Heart right ventricle (tissue), 16 donors: ENCODE measurements around the gene OGT. TPM values are rescaled to one million over a fixed set of nuclear protein-coding genes. Genes with fewer than 3 reads are reported as not detected.

Experiments used
- ATAC-seq, 8 donors: fragments of 200-7000 bp; cut with Tn5 transposase; one replicate each; pipeline ENCODE4 v1.9.1; 2020; ENCODE audit warnings: mild to moderate bottlenecking in 8 of 8, moderate library complexity in 8 of 8, moderate number of reproducible peaks in 1 of 8
- DNase-seq, 2 donors: peaks; one replicate each; pipeline ENCODE4 v3.0.0-alpha.2; 2020
- H3K27ac ChIP-seq, 10 donors: fragments of 200-600 bp; sonication (generic) in 2 of 10; one replicate each; pipeline versions ENCODE4 v1.5.0 to v1.8.0; 2020 to 2022; ENCODE audit warnings: mild to moderate bottlenecking in 3 of 10
- H3K27me3 ChIP-seq, 7 donors: fragments of 200-600 bp; one replicate each; pipeline ENCODE4 v1.8.0; 2021 to 2022; ENCODE audit warnings: mild to moderate bottlenecking in 2 of 7
- H3K36me3 ChIP-seq, 9 donors: fragments of 200-600 bp; sonication (generic) in 1 of 9; one replicate each; pipeline versions ENCODE4 v1.5.0 to v1.8.0; 2020 to 2022; ENCODE audit warnings: mild to moderate bottlenecking in 2 of 9
- H3K4me1 ChIP-seq, 9 donors: fragments of 200-600 bp; sonication (generic) in 1 of 9; one replicate each; pipeline versions ENCODE4 v1.5.0 to v1.8.0; 2020 to 2022; ENCODE audit warnings: mild to moderate bottlenecking in 4 of 9
- H3K4me3 ChIP-seq, 10 donors: fragments of 200-600 bp; sonication (generic) in 2 of 10; one replicate each; pipeline versions ENCODE4 v1.5.0 to v1.8.0; 2020 to 2022; ENCODE audit warnings: mild to moderate bottlenecking in 7 of 10, moderate library complexity in 2 of 10
- H3K9me3 ChIP-seq, 11 donors: fragments of 200-600 bp in 10 of 11; sonication (generic) in 2 of 11; one replicate each; pipeline versions ENCODE4 v1.5.0 to v1.8.0; 2013 to 2022; ENCODE audit warnings: mild to moderate bottlenecking in 2 of 11, control low read depth in 1 of 11, moderate library complexity in 1 of 11
- CTCF ChIP-seq, 9 donors: fragments of 200-600 bp; sonication (generic) in 2 of 9; IDR thresholded peaks; one replicate each; pipeline versions ENCODE4 v1.5.0 to v1.8.0; 2021 to 2022; ENCODE audit warnings: antibody characterized with exemption in 9 of 9, mild to moderate bottlenecking in 5 of 9, moderate library complexity in 1 of 9
- WGBS, 2 donors: extraction: QIAGEN DNeasy Blood & Tissue Kit; methylation state at CpG; one replicate each; pipeline ENCODE4 v1.1.7; 2013; ENCODE audit warnings: inconsistent platforms in 1 of 2; 5-methylcytosine and 5-hydroxymethylcytosine counted together
- intact Hi-C, 10 donors: fragments of 100-400 bp; cut with DNase I; formaldehyde crosslinking; loops; one replicate each; pipeline versions ENCODE4 v1.11.1 to v1.14.2; 2022
- polyA plus RNA-seq, 2 donors: library from polyadenylated mRNA; stranded (reverse); fragments of 200-250 nt; gene quantifications; one replicate each; pipeline ENCODE4 v1.2.3, GENCODE V29; 2013
- total RNA-seq, 10 donors: library from RNA; stranded (reverse); fragmentation: NEBNext Ultra II Directional in 3 of 10; extraction: Animal tissue kit (Norgen Biotek cat#: 25700) in 3 of 10; gene quantifications; one replicate each; pipeline versions ENCODE4 v1.2.1 to v1.2.4, GENCODE V29; 2021 to 2023
- donor health status: Arrhythmogenic right ventricular cardiomyopathy.
- donor health status: ischemic (EF 13 %, LVEDD 7.1; RV severe dilation, severe dysfunction).
- donor health status: healthy with polysubstance abuse.
- donor health status: DM: no; HTN: yes; CAD: no.
- donor health status: DM: no; HTN: no; CAD: no.
- donor health status: ischemic (EF 25% LVEDD 6.9; RV normal size, moderate dysfunction).
- donor health status: ischemic (EF 25% LVEDD 5.7; RV mildly dilated, moderate dysfunction).
- donor health status: healthy.
- donor health status: DM: yes; HTN: yes; CAD: no.
- donor health status: Ischemic cardiomyopathy.
- donor health status: ischemic (EF 35%, LVEDD 5.7; RV mildly dilated, moderate dysfunction).
- donor health status: nonischemic (EF 11% LVEDD 7.7; RV severe dilation, severe dysfunction).
- donor health status: DM: yes; HTN: yes; CAD: no.
- donor health status: PGD.
- donor health status: ischemic (EF 29% LVEDD 5.4; RV normal size, mild dysfunction).
- donor health status: nonischemic (EF 23%, LVEDD 6.1; RV moderate dilation, normal function).

The OGT gene
- total and polyA plus RNA-seq, 12 donors, result 16.1 to 92.1 (median 77.8) TPM

- H3K27ac ChIP-seq, result peak overlapping the region in 1 of 10 donors; percentile 50
- no peaks in the 10 kb centered on the region for H3K27me3 ChIP-seq
- DNase-seq (no peak), ATAC-seq (no peak)
- H3K9me3 ChIP-seq, result no peaks in the 10 kb centered on the region
- intact Hi-C loops, result no loop called here
- H3K4me1 ChIP-seq, result peaks cover 0 to 23% (median 8%) of the 10 kb centered on the region in 9 donors
- WGBS, 2 donors, result 79 to 88% methylated on average over 4 to 8 of the region's 8 CpGs
- peak overlapping the region in 1 of 10 donors; percentile 38 for H3K4me3 ChIP-seq
- peaks cover 0 to 23% (median 0%) of the 10 kb centered on the region in 9 donors for H3K36me3 ChIP-seq
- no peak for TF ChIP-seq CTCF (IDR thresholded peaks at IDR 0.05)
Measured at GRCh38 chrX:71617742-71618141, 84.8 kb downstream of the OGT start.

- no peak for TF ChIP-seq CTCF (IDR thresholded peaks at IDR 0.05)
- H3K27ac ChIP-seq, result peak within 1 kb of the TSS in 1 of 10 donors; percentile 50
- peak within 1 kb of the TSS in 1 of 10 donors; percentile 38 for H3K4me3 ChIP-seq
- DNase-seq, result peak; percentile 23 to 38
- no peaks in the 10 kb centered on the region for H3K27me3 ChIP-seq
- peaks cover 0 to 29% (median 13%) of the 10 kb centered on the region in 9 donors for H3K4me1 ChIP-seq
- peaks cover 0 to 17% (median 0%) of the 10 kb centered on the region in 9 donors for H3K36me3 ChIP-seq
- intact Hi-C loops, result no loop called here
- no peaks in the 10 kb centered on the region for H3K9me3 ChIP-seq
- peak in 3 of 8 donors; percentile 10 to 55 (median 29) for ATAC-seq
- WGBS, 2 donors, result 41 to 49% methylated on average over 4 of the region's 4 CpGs
Measured at GRCh38 chrX:71618303-71618721, 85.4 kb downstream of the OGT start, which contains the start of gene CXCR3. CXCR3 (minus strand) TSS chrX:71618511; CDS start chrX:71618449, 62 bp downstream.

GRCh38 chrX:71618787-71619186 is 85.9 kb downstream of the OGT start:
- peaks cover 0 to 12% (median 0%) of the 10 kb centered on the region in 9 donors for H3K36me3 ChIP-seq
- peak overlapping the region in 1 of 10 donors; percentile 38 for H3K4me3 ChIP-seq
- H3K9me3 ChIP-seq, result no peaks in the 10 kb centered on the region
- peaks cover 0 to 34% (median 14%) of the 10 kb centered on the region in 9 donors for H3K4me1 ChIP-seq
- no peak for TF ChIP-seq CTCF (IDR thresholded peaks at IDR 0.05)
- H3K27me3 ChIP-seq, result no peaks in the 10 kb centered on the region
- H3K27ac ChIP-seq, result peak overlapping the region in 1 of 10 donors; percentile 47
- 96 to 97% methylated on average over 3 of the region's 3 CpGs for WGBS, 2 donors
- DNase-seq (no peak), ATAC-seq (no peak)
- intact Hi-C loops, result no loop called here

GRCh38 chrX:71619193-71619592 is 86.3 kb downstream of the OGT start:
- WGBS, 2 donors, result 89 to 93% methylated on average over 8 of the region's 8 CpGs
- no peak overlapping the region for H3K4me3 ChIP-seq
- peak overlapping the region in 1 of 10 donors; percentile 47 for H3K27ac ChIP-seq

More at GRCh38 chrX:71619193-71619592, 86.3 kb downstream of the OGT start:
- ATAC-seq (no peak), DNase-seq (no peak)
- intact Hi-C loops, result no loop called here
- peaks cover 0 to 38% (median 14%) of the 10 kb centered on the region in 9 donors for H3K4me1 ChIP-seq
- no peak for TF ChIP-seq CTCF (IDR thresholded peaks at IDR 0.05)
- H3K9me3 ChIP-seq, result no peaks in the 10 kb centered on the region
- H3K36me3 ChIP-seq, result peaks cover 0 to 8% (median 0%) of the 10 kb centered on the region in 9 donors
- H3K27me3 ChIP-seq, result no peaks in the 10 kb centered on the region
